Activated T-cell treated with anti-CD3 and anti-CD28 coated beads, Interleukin-2, amount 50 U/mL, for 1 hour (primary cell): ENCODE measurements around the gene RBBP6.
"Not testable (repeated sequence)": the region's sequence is repeated elsewhere in the genome, so short reads cannot be mapped to it uniquely, and the experiment has no call there.

ENCODE experiments used
- DNase-seq: peaks from one replicate; pipeline ENCODE4 v3.0.0-alpha.2; 2020

Gene RBBP6

GRCh38 chr16:24539295-24539849 lies at the start of gene RBBP6:
Gene RBBP6 (plus strand): TSS chr16:24539566. CDS start chr16:24540627, 1,061 bp downstream.
- DNase-seq, result peak; percentile 94

GRCh38 chr16:24490866-24491265 lies 48.5 kb upstream of the RBBP6 start:
- DNase-seq, result no peak

GRCh38 chr16:24491731-24492130 lies 47.6 kb upstream of the RBBP6 start:
- no peak for DNase-seq

- no peak for DNase-seq
Measured at GRCh38 chr16:24493821-24494220, 45.5 kb upstream of the RBBP6 start.

- DNase-seq, result not testable (repeated sequence)
Measured at GRCh38 chr16:24495207-24495606, 44.2 kb upstream of the RBBP6 start.

- no peak for DNase-seq
Measured at GRCh38 chr16:24497440-24497839, 41.9 kb upstream of the RBBP6 start.

- no peak for DNase-seq
Measured at GRCh38 chr16:24499193-24499814, 40.1 kb upstream of the RBBP6 start.

GRCh38 chr16:24504472-24505345 lies 34.7 kb upstream of the RBBP6 start:
- peak; percentile 48 for DNase-seq

- no peak for DNase-seq
Measured at GRCh38 chr16:24505959-24506358, 33.4 kb upstream of the RBBP6 start.

- DNase-seq, result no peak
Measured at GRCh38 chr16:24507959-24508480, 31.3 kb upstream of the RBBP6 start.

GRCh38 chr16:24508614-24509013 lies 30.8 kb upstream of the RBBP6 start:
- no peak for DNase-seq

- no peak for DNase-seq
Measured at GRCh38 chr16:24509536-24509935, 29.8 kb upstream of the RBBP6 start.

- no peak for DNase-seq
Measured at GRCh38 chr16:24511174-24511573, 28.2 kb upstream of the RBBP6 start.

- DNase-seq, result no peak
Measured at GRCh38 chr16:24511792-24512191, 27.6 kb upstream of the RBBP6 start.

GRCh38 chr16:24514096-24514495 lies 25.3 kb upstream of the RBBP6 start:
- DNase-seq, result no peak

GRCh38 chr16:24515186-24515585 lies 24.2 kb upstream of the RBBP6 start:
- DNase-seq, result no peak

- peak; percentile 68 for DNase-seq
Measured at GRCh38 chr16:24516900-24517669, 22.3 kb upstream of the RBBP6 start.

- no peak for DNase-seq
Measured at GRCh38 chr16:24518498-24518897, 20.9 kb upstream of the RBBP6 start.

- DNase-seq, result no peak
Measured at GRCh38 chr16:24520983-24521382, 18.4 kb upstream of the RBBP6 start.

- no peak for DNase-seq
Measured at GRCh38 chr16:24522751-24523150, 16.6 kb upstream of the RBBP6 start.

GRCh38 chr16:24523569-24523968 lies 15.8 kb upstream of the RBBP6 start:
- DNase-seq, result no peak

GRCh38 chr16:24524855-24525677 lies 14.3 kb upstream of the RBBP6 start:
- DNase-seq, result no peak
